ENCODE measurements around the gene ATXN1.

ATXN1 gene

GRCh38 chr6:16700202-16700915 lies 60.9 kb downstream of the ATXN1 start:
- no peak for DNase-seq (ENCODE audit: extremely low spot score)
- ChIA-PET POLR2A (interaction anchor here (0.7 to 1.3 kb wide), 3 partner anchors 12 to 312 kb away, joined by 3 read pairs; no protein-coding TSS in a partner anchor), CTCF (no interaction called here)
- TF ChIP-seq FOXM1 (IDR thresholded peaks at IDR 0.05; ENCODE audit: borderline replicate concordance) = no peak
- TF ChIP-seq BHLHE40 (IDR thresholded peaks at IDR 0.05; ENCODE audit: borderline replicate concordance) = no peak
- TF ChIP-seq SP1 (IDR thresholded peaks at IDR 0.05) = no peak
- TF ChIP-seq L3MBTL2 (conservative IDR thresholded peaks at IDR 0.05) = no peak
- no peak for TF ChIP-seq CTBP1 (IDR thresholded peaks at IDR 0.05; ENCODE audit: borderline replicate concordance)
- TF ChIP-seq FOXA1 (IDR thresholded peaks at IDR 0.05) = no peak
- TF ChIP-seq HDGF (IDR thresholded peaks at IDR 0.05; ENCODE audit: borderline replicate concordance) = no peak
- no peak for TF ChIP-seq ELF4 (IDR thresholded peaks at IDR 0.05)
- TF ChIP-seq FOXK2 (IDR thresholded peaks at IDR 0.05) = no peak

DNA sequence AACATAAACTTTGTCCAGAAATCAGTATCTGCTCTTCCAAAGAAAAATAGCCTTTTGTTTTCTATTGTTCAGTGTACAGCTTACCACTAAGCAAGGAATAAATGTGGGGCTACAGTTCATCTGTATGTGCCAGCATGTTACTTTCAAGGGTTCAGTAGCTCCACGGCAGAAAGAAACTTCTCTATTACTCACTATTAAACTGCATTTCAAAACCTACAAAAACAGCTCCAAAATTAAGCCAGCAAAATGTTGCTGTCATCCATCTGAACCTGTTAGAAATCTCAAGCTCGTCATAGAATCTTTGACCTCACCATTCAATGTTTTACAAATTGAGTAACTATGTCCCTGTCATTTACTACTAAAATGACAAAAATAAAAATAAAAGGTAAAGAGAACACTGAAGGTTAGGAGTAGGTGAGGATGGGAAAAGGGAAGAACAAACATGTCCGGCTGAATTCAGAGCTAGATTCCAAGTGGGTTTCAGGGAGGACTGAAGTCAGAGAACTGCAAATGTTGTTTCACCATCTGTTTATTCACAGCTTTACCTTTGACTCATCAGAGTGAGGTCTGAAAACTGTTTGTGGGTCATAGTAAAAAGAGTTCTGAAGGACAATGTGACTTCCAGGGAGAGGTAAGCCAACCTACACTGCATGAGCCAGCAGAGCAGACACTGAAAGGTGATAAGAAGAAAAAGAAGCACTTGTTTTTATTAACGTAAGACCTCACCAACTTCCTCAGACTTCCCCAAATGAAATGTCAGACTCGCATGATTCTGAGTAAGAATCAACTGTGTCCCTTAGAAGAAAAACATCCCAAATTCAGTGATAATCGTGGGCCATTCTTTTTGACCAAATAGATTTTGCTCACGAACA lies 62.0 kb downstream of the ATXN1 start:
- no peak for DNase-seq (ENCODE audit: extremely low spot score)
- no peak for TF ChIP-seq FOXK2 (IDR thresholded peaks at IDR 0.05)
- ChIA-PET POLR2A (interaction anchor here (1.1 kb wide), 1 partner anchor 18 kb away, joined by 3 read pairs; no protein-coding TSS in a partner anchor), CTCF (interaction anchor here (0.7 to 2.5 kb wide), 3 partner anchors 58 to 1529 kb away, joined by 3 to 8 read pairs (median 4); no protein-coding TSS in a partner anchor)

GRCh38 chr6:16698162-16698533 lies 63.1 kb downstream of the ATXN1 start:
- CTCF ChIA-PET = interaction anchor here (0.7 to 2.5 kb wide), 2 partner anchors 65 to 1530 kb away, joined by 4 to 8 read pairs; no protein-coding TSS in a partner anchor
- TF ChIP-seq FOXA1 (IDR thresholded peaks at IDR 0.05) (no peak), HDGF (IDR thresholded peaks at IDR 0.05; ENCODE audit: borderline replicate concordance) (no peak), TARDBP (IDR thresholded peaks at IDR 0.05) (no peak), L3MBTL2 (conservative IDR thresholded peaks at IDR 0.05) (no peak), BHLHE40 (IDR thresholded peaks at IDR 0.05; ENCODE audit: borderline replicate concordance) (no peak), ARNT (IDR thresholded peaks at IDR 0.05) (no peak), FOXK2 (IDR thresholded peaks at IDR 0.05) (no peak), ZNF384 (IDR thresholded peaks at IDR 0.05) (no peak), CTBP1 (IDR thresholded peaks at IDR 0.05; ENCODE audit: borderline replicate concordance) (no peak), ELF4 (IDR thresholded peaks at IDR 0.05) (no peak), SP1 (IDR thresholded peaks at IDR 0.05) (no peak), LEF1 (IDR thresholded peaks at IDR 0.05; ENCODE audit: borderline replicate concordance) (no peak), FOXM1 (IDR thresholded peaks at IDR 0.05; ENCODE audit: borderline replicate concordance) (no peak)
- TF ChIP-seq, protein P1, sequence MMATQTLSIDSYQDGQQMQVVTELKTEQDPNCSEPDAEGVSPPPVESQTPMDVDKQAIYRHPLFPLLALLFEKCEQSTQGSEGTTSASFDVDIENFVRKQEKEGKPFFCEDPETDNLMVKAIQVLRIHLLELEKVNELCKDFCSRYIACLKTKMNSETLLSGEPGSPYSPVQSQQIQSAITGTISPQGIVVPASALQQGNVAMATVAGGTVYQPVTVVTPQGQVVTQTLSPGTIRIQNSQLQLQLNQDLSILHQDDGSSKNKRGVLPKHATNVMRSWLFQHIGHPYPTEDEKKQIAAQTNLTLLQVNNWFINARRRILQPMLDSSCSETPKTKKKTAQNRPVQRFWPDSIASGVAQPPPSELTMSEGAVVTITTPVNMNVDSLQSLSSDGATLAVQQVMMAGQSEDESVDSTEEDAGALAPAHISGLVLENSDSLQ (IDR thresholded peaks at IDR 0.05) = no peak
- no peak for DNase-seq (ENCODE audit: extremely low spot score)
- POLR2A ChIA-PET = interaction anchor here (1.1 kb wide), 1 partner anchor 17 kb away, joined by 3 read pairs; no protein-coding TSS in a partner anchor

GRCh38 chr6:16697437-16698161 lies 63.7 kb downstream of the ATXN1 start:
- no peak for DNase-seq (ENCODE audit: extremely low spot score)
- TF ChIP-seq, protein P1 (IDR thresholded peaks at IDR 0.05) = no peak
- no peak for TF ChIP-seq BHLHE40 (IDR thresholded peaks at IDR 0.05; ENCODE audit: borderline replicate concordance)
- no peak for TF ChIP-seq ARNT (IDR thresholded peaks at IDR 0.05)
- TF ChIP-seq SP1 (IDR thresholded peaks at IDR 0.05) = no peak
- TF ChIP-seq ZNF384 (IDR thresholded peaks at IDR 0.05) = no peak
- no peak for TF ChIP-seq FOXA1 (IDR thresholded peaks at IDR 0.05)
- no peak for TF ChIP-seq NFRKB (IDR thresholded peaks at IDR 0.05)
- no peak for TF ChIP-seq FOXM1 (IDR thresholded peaks at IDR 0.05; ENCODE audit: borderline replicate concordance)
- TF ChIP-seq CTBP1 (IDR thresholded peaks at IDR 0.05; ENCODE audit: borderline replicate concordance) = no peak
- no peak for TF ChIP-seq HDGF (IDR thresholded peaks at IDR 0.05; ENCODE audit: borderline replicate concordance)
- TF ChIP-seq L3MBTL2 (conservative IDR thresholded peaks at IDR 0.05) = no peak
- TF ChIP-seq TARDBP (IDR thresholded peaks at IDR 0.05) = no peak
- TF ChIP-seq FOXK2 (IDR thresholded peaks at IDR 0.05) = no peak
- no peak for TF ChIP-seq ELF4 (IDR thresholded peaks at IDR 0.05)
- TF ChIP-seq SUZ12 (IDR thresholded peaks at IDR 0.05) = no peak
- ChIA-PET POLR2A (interaction anchor here (1.1 kb wide), 1 partner anchor 17 kb away, joined by 3 read pairs; no protein-coding TSS in a partner anchor), CTCF (interaction anchor here (0.7 to 2.5 kb wide), 2 partner anchors 8 to 66 kb away, joined by 6 to 8 read pairs; no protein-coding TSS in a partner anchor)

GRCh38 chr6:16696496-16696895 lies 64.8 kb downstream of the ATXN1 start:
- DNase-seq (ENCODE audit: extremely low spot score) = no peak
- POLR2A ChIA-PET = no interaction called here
- CTCF ChIA-PET = interaction anchor here (1.5 kb wide), 1 partner anchor 108 kb away, joined by 3 read pairs; no protein-coding TSS in a partner anchor
- no peak for TF ChIP-seq ELF4 (IDR thresholded peaks at IDR 0.05)

All from HEK293T (cell line).